NCI-H82 (cell line): Measurements from ENCODE around the gene ZMYND8.

Source experiments
- DNase-seq: peaks from one replicate; lab custom pipeline; 2025; lab: John Stamatoyannopoulos, UW

ZMYND8 gene

GRCh38 chr20:47174456-47175243 lies 181.8 kb downstream of the ZMYND8 start:
- DNase-seq, result no peak

GRCh38 chr20:47173596-47174216 lies 182.8 kb downstream of the ZMYND8 start:
- DNase-seq, result peak; percentile 18

GRCh38 chr20:47172579-47172978 lies 183.9 kb downstream of the ZMYND8 start:
- no peak for DNase-seq

- no peak for DNase-seq
Measured at GRCh38 chr20:47167846-47168245, 188.7 kb downstream of the ZMYND8 start.

- no peak for DNase-seq
Measured at GRCh38 chr20:47165376-47165865, 191.1 kb downstream of the ZMYND8 start.

- DNase-seq, result no peak
Measured at GRCh38 chr20:47164140-47164539, 192.4 kb downstream of the ZMYND8 start.

GRCh38 chr20:47161411-47161810 lies 195.1 kb downstream of the ZMYND8 start:
- DNase-seq, result no peak

- no peak for DNase-seq
Measured at GRCh38 chr20:47160992-47161391, 195.5 kb downstream of the ZMYND8 start.

- DNase-seq, result no peak
Measured at GRCh38 chr20:47160240-47160639, 196.3 kb downstream of the ZMYND8 start.
